NT2/D1 (cell line): ENCODE data around the gene FARS2.

Source experiments
- DNase-seq: peaks from one replicate; pipeline ENCODE4 v3.0.0-alpha.2; 2011; ENCODE audit warnings: low read depth, low spot score
- H3K27me3 ChIP-seq: 2 replicates; pipeline ENCODE4 v1.6.0; 2011; ENCODE audit warnings: mild to moderate bottlenecking; ENCODE audit not compliant: insufficient read length, insufficient read depth
- H3K36me3 ChIP-seq: 2 replicates; pipeline ENCODE4 v1.6.1; 2011; ENCODE audit warnings: mild to moderate bottlenecking, low read length, mixed read lengths; ENCODE audit not compliant: insufficient read depth, insufficient read length
- H3K4me1 ChIP-seq: 2 replicates; pipeline ENCODE4 v1.5.1; 2011; ENCODE audit not compliant: insufficient read depth, insufficient read length
- H3K4me3 ChIP-seq: 2 replicates; pipeline ENCODE4 v1.5.1; 2011; ENCODE audit warnings: low read depth; ENCODE audit not compliant: insufficient read length
- H3K9ac ChIP-seq: 2 replicates; pipeline ENCODE4 v1.6.0; 2011; ENCODE audit warnings: low read depth; ENCODE audit not compliant: insufficient read length
- H3K9me3 ChIP-seq: 2 replicates; pipeline ENCODE4 v1.5.1; 2011; ENCODE audit warnings: mild to moderate bottlenecking, low read length; ENCODE audit not compliant: insufficient read depth
- SUZ12 ChIP-seq: IDR thresholded peaks from 2 replicates; pipeline ENCODE4 v1.6.1; 2011; ENCODE audit not compliant: insufficient read length, insufficient read depth; ENCODE audit errors: extremely low read depth
- YY1 ChIP-seq: IDR thresholded peaks from 2 replicates; pipeline ENCODE4 v1.6.1; 2011; ENCODE audit not compliant: insufficient read length, insufficient read depth
- ZNF274 ChIP-seq: IDR thresholded peaks from 2 replicates; pipeline ENCODE4 v1.6.1; 2011; ENCODE audit warnings: mild to moderate bottlenecking, low read depth, low read length

FARS2 gene

DNA sequence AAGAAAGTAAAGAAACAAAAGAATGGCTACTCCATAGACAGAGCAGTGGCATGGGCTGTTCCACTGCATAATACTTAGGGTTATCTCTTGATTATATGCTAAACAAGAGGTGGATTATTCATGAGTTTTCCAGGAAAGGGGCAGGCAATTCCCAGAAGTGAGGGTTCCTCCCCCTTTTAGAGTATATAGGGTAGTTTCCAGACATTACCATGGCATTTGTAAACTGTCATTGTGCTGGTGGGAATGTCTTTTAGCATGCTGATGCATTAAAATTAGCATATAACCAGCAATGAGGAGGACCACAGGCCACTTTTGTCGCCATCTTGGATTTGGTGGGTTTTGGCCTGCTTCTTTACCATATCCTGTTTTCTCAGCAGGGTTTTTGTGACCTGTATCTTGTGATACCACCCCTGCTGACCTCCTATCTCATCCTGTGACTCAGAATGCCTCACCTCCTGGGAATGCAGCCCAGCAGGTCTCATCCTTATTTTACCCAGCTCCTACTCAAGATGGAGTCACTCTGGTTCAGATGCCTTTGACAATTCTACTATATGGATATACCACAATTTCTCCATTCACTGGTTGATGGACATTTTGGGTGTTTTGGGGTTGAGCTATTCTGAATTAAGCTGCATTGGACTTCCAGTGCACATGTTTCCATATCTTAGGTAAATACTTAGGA lies 280.6 kb downstream of the FARS2 start:
- no peak overlapping the region for H3K4me3 ChIP-seq
- no peak overlapping the region for H3K9ac ChIP-seq
- peak; percentile 40 for DNase-seq
- TF ChIP-seq SUZ12 (no peak), YY1 (no peak), ZNF274 (no peak)
- no peaks in the 10 kb centered on the region for H3K27me3 ChIP-seq
- no peaks in the 10 kb centered on the region for H3K36me3 ChIP-seq
- H3K4me1 ChIP-seq: no peaks in the 10 kb centered on the region
- no peaks in the 10 kb centered on the region for H3K9me3 ChIP-seq

DNA sequence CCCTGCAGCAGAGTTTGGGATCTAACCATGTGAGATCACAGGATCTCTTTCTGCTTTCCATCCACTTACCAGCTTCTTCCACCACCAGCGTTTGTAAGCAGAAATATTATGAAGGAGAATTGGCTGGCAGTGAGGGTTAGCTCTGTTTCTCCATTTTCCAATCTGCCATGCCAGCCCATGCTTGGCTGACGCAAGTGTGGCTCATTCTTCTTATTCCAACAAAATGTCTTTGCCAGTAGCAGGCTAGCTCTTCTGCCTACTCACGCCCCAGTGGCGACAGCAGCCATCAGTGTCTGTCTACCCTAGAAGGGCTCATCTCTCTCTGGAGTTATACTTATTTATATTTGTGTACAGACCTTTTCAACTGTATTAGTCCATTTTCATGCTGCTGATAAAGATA lies 286.2 kb downstream of the FARS2 start:
- peaks cover 5% of the 10 kb centered on the region; the same call in 1 of the 2 replicates for H3K9me3 ChIP-seq
- H3K27me3 ChIP-seq: no peaks in the 10 kb centered on the region
- no peak for DNase-seq
- H3K4me3 ChIP-seq: no peak overlapping the region
- no peaks in the 10 kb centered on the region for H3K36me3 ChIP-seq
- TF ChIP-seq ZNF274 (no peak), YY1 (no peak), SUZ12 (no peak)
- no peak overlapping the region for H3K9ac ChIP-seq
- no peaks in the 10 kb centered on the region for H3K4me1 ChIP-seq

DNA sequence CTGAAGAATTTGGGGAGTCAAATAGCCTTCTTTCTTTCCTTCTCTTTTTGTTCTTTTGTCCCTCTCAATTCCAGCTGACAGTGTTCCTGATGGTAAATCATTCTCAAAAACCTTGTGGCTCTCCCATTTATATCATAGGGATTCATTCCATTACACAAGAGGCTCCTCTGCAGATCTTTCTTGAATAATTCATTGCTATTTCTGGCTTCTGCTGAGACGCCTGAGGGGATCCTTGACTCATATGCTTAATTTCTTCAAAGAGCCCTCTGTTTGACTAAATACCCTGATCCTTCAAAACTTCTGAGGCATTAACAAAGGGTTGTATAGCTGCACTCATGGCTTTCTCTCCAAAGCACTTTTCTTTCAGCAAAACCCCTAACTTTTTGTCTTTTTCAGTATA lies 289.3 kb downstream of the FARS2 start:
- Histone ChIP-seq H3K4me3 (no peak overlapping the region), H3K9ac (no peak overlapping the region), H3K9me3 (peaks cover 5% of the 10 kb centered on the region; the same call in 1 of the 2 replicates), H3K4me1 (no peaks in the 10 kb centered on the region), H3K36me3 (no peaks in the 10 kb centered on the region), H3K27me3 (no peaks in the 10 kb centered on the region)
- DNase-seq: no peak
- TF ChIP-seq ZNF274: no peak
- no peak for TF ChIP-seq SUZ12
- no peak for TF ChIP-seq YY1

- TF ChIP-seq YY1 (no peak), SUZ12 (no peak), ZNF274 (no peak)
- Histone ChIP-seq H3K9ac (no peak overlapping the region), H3K9me3 (peaks cover 5% of the 10 kb centered on the region; the same call in 1 of the 2 replicates), H3K36me3 (no peaks in the 10 kb centered on the region), H3K27me3 (no peaks in the 10 kb centered on the region), H3K4me1 (no peaks in the 10 kb centered on the region), H3K4me3 (no peak overlapping the region)
- DNase-seq: no peak
Observed at GRCh38 chr6:5552243-5552642, 290.9 kb downstream of the FARS2 start.

- H3K36me3 ChIP-seq: no peaks in the 10 kb centered on the region
- H3K9ac ChIP-seq: no peak overlapping the region
- H3K27me3 ChIP-seq: no peaks in the 10 kb centered on the region
- no peak for DNase-seq
- no peaks in the 10 kb centered on the region for H3K4me1 ChIP-seq
- H3K9me3 ChIP-seq: peaks cover 5% of the 10 kb centered on the region; the same call in 1 of the 2 replicates
- no peak overlapping the region for H3K4me3 ChIP-seq
- TF ChIP-seq YY1 (no peak), ZNF274 (no peak), SUZ12 (no peak)
Observed at GRCh38 chr6:5553767-5554166, 292.5 kb downstream of the FARS2 start.

- no peaks in the 10 kb centered on the region for H3K4me1 ChIP-seq
- DNase-seq: no peak
- H3K9me3 ChIP-seq: peaks cover 5% of the 10 kb centered on the region; the same call in 1 of the 2 replicates
- no peaks in the 10 kb centered on the region for H3K36me3 ChIP-seq
- TF ChIP-seq SUZ12: no peak
- TF ChIP-seq ZNF274: no peak
- no peak for TF ChIP-seq YY1
- no peak overlapping the region for H3K9ac ChIP-seq
- H3K4me3 ChIP-seq: no peak overlapping the region
- no peaks in the 10 kb centered on the region for H3K27me3 ChIP-seq
Observed at GRCh38 chr6:5554226-5554625, 292.9 kb downstream of the FARS2 start.

DNA sequence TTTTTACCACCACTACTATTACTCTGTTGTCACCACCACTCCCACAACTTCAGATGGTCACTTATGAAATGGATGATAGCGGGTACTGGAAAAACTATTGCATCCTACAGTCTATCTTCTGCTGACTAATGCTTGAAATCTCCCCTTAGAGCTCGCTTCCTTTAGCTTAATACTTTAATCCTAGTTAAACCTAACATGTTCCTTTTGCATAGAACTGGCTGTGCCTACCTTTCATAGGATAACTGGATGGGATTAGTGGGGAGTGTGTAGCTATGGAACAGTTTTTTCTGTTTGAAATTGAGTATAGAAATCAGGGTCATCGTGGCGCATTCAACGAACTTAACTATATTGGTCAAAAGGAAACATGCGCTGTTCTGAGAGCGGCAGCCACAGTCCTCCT lies 294.7 kb downstream of the FARS2 start:
- no peak for DNase-seq
- no peak for TF ChIP-seq YY1
- no peak for TF ChIP-seq ZNF274
- no peak for TF ChIP-seq SUZ12
- Histone ChIP-seq H3K9ac (no peak overlapping the region), H3K4me1 (no peaks in the 10 kb centered on the region), H3K4me3 (no peak overlapping the region), H3K27me3 (no peaks in the 10 kb centered on the region), H3K9me3 (no peaks in the 10 kb centered on the region), H3K36me3 (no peaks in the 10 kb centered on the region)
